K562 (cell line): ENCODE results near the gene NR1H3. TPM values are rescaled to one million over a fixed set of nuclear protein-coding genes. Genes with fewer than 3 reads are reported as not detected.

Experiments
- ATAC-seq: fragments of 200-7000 bp; cut with Tn5 transposase; 3 replicates; pipeline ENCODE4 v1.9.1; 2020; ENCODE audit warnings: moderate library complexity
- BruUV-seq: library from RNA; stranded (reverse); fragments of 400-500 nt; replicated peaks from 2 replicates; lab custom pipeline; 2021; lab: Mats Ljungman, UMichigan
- CTCF ChIA-PET: fragments of 300-600 bp; formaldehyde crosslinking; extraction: SDS; loops from one replicate; lab custom pipeline; 2021; ENCODE audit warnings: low intra/inter-chr PET ratio; lab: Yijun Ruan, JAX
- POLR2A ChIA-PET: fragments of 300-600, 350-650 bp; sonication (Branson Sonifier 250); formaldehyde crosslinking; extraction: SDS; loops from one replicate; lab custom pipeline; 2021; ENCODE audit warnings: antibody characterized with exemption, inconsistent platforms; lab: Yijun Ruan, JAX
- DNase-seq, 4 experiments: peaks; one replicate each; pipeline versions ENCODE4 v3.0.0 to v3.0.0-alpha.2; 2011 to 2018; ENCODE audit warnings: low spot score in 3 of 4, mixed read lengths in 3 of 4; ENCODE audit errors: extremely low read depth in 1 of 4
- FAIRE-seq: peaks from 2 replicates; lab custom pipeline; 2011; peaks lifted over from hg19 to GRCh38; lab: Jason Lieb, UNC
- H2AFZ ChIP-seq: 2 replicates; pipeline ENCODE4 v1.6.0; 2011; ENCODE audit warnings: low read depth, low read length, control low read depth, inconsistent platforms
- H3K27ac ChIP-seq: fragments of 200-600 bp; 3 replicates; pipeline ENCODE4 v1.8.0; 2011; ENCODE audit warnings: low read depth, mild to moderate bottlenecking, control low read depth, inconsistent platforms, low read length, moderate library complexity, mixed read lengths; ENCODE audit errors: extremely low read depth
- H3K27me3 ChIP-seq, 2 experiments: fragments of 300-600 bp in 1 of 2; 2 replicates in 1 of 2; 3 replicates in 1 of 2; pipeline versions ENCODE4 v1.6.0 to v1.8.0; 2011; ENCODE audit warnings: inconsistent platforms in 2 of 2, low read length in 2 of 2, mild to moderate bottlenecking in 1 of 2, mixed read lengths in 1 of 2, moderate library complexity in 1 of 2; ENCODE audit not compliant: control insufficient read depth in 2 of 2, insufficient read depth in 2 of 2
- H3K36me3 ChIP-seq: fragments of 300-600 bp; 3 replicates; pipeline ENCODE4 v1.8.0; 2011; ENCODE audit warnings: mild to moderate bottlenecking, low read length, inconsistent platforms; ENCODE audit not compliant: control insufficient read depth, insufficient read depth
- H3K4me1 ChIP-seq, 2 experiments: fragments of 200-600 bp in 1 of 2; replicated peaks in 1 of 2; 2 replicates in 1 of 2; 3 replicates in 1 of 2; pipeline versions ENCODE4 v1.5.1 to v1.8.0; 2011; ENCODE audit warnings: inconsistent platforms in 2 of 2, low read length in 2 of 2, mild to moderate bottlenecking in 1 of 2, mixed read lengths in 1 of 2, moderate library complexity in 1 of 2; ENCODE audit not compliant: control insufficient read depth in 2 of 2, insufficient read depth in 2 of 2
- H3K4me2 ChIP-seq: 2 replicates; pipeline ENCODE4 v1.6.1; 2011; ENCODE audit warnings: low read length, control low read depth, inconsistent platforms, mixed read lengths; ENCODE audit not compliant: insufficient read depth
- H3K4me3 ChIP-seq: fragments of 200-600 bp; sonication (generic), shearing (Covaris generic); 2 replicates; pipeline ENCODE4 v1.5.1; 2016; ENCODE audit warnings: control low read depth, inconsistent platforms
- H3K79me2 ChIP-seq: fragments of 200-600 bp; 3 replicates; pipeline ENCODE4 v1.8.0; 2011; ENCODE audit warnings: low read length, inconsistent platforms; ENCODE audit not compliant: control insufficient read depth, insufficient read depth
- H3K9ac ChIP-seq, 2 experiments: 2 replicates each; pipeline versions ENCODE4 v1.6.0 to v1.6.1; 2011; ENCODE audit warnings: low read depth in 2 of 2, low read length in 2 of 2, control low read depth in 1 of 2, inconsistent platforms in 1 of 2, mild to moderate bottlenecking in 1 of 2, mixed read lengths in 1 of 2; ENCODE audit not compliant: insufficient read depth in 1 of 2
- H3K9me1 ChIP-seq: one replicate; pipeline ENCODE4 v1.6.0; 2011; ENCODE audit warnings: inconsistent platforms, mild to moderate bottlenecking, low read length, moderate library complexity; ENCODE audit not compliant: control insufficient read depth, insufficient read depth
- H3K9me3 ChIP-seq: replicated peaks from 2 replicates; pipeline ENCODE4 v1.5.1; 2011; ENCODE audit warnings: low read depth, low read length, inconsistent platforms; ENCODE audit not compliant: control insufficient read depth, insufficient read depth
- H4K20me1 ChIP-seq: replicated peaks from 2 replicates; pipeline ENCODE4 v1.6.1; 2011; ENCODE audit warnings: low read length, inconsistent platforms, mixed read lengths; ENCODE audit not compliant: control insufficient read depth, insufficient read depth
- CUX1 ChIP-seq: fragments of 200-800 bp; sonication (Bioruptor generic); IDR thresholded peaks from 2 replicates; pipeline ENCODE4 v1.6.1; 2016; ENCODE audit warnings: missing genetic modification characterization, missing compliant biosample characterization
- FOXJ2 ChIP-seq: fragments of 200-800 bp; sonication (Bioruptor generic); IDR thresholded peaks from 2 replicates; pipeline ENCODE4 v1.6.1; 2016; ENCODE audit warnings: missing genetic modification characterization, missing compliant biosample characterization
- NFIC ChIP-seq: fragments of 450-650 bp; IDR thresholded peaks from 2 replicates; pipeline ENCODE4 v1.6.1; 2017; ENCODE audit warnings: mild to moderate bottlenecking, inconsistent platforms
- NR2C1 ChIP-seq, 2 experiments: fragments of 450-650 bp; IDR thresholded peaks; 2 replicates each; pipeline ENCODE4 v1.6.1; 2017; ENCODE audit warnings: mild to moderate bottlenecking in 2 of 2, antibody characterized with exemption in 1 of 2, inconsistent platforms in 1 of 2, missing compliant biosample characterization in 1 of 2, missing genetic modification characterization in 1 of 2
- ZBTB11 ChIP-seq, 3 experiments: fragments of 200-800 bp in 1 of 3; fragments of 250-450 bp in 1 of 3; fragments of 450-650 bp in 1 of 3; sonication (Bioruptor Pico) in 1 of 3; sonication (Bioruptor generic) in 1 of 3; formaldehyde crosslinking in 1 of 3; IDR thresholded peaks; 2 replicates each; pipeline versions ENCODE4 v1.6.1 to v1.8.0; 2016 to 2022; ENCODE audit warnings: mild to moderate bottlenecking in 2 of 3, missing genetic modification characterization in 2 of 3, missing compliant biosample characterization in 1 of 3, moderate library complexity in 1 of 3
- ZNF444 ChIP-seq: fragments of 250-450 bp; sonication (Bioruptor Pico); IDR thresholded peaks from 2 replicates; pipeline ENCODE4 v1.4.0; 2020; ENCODE audit warnings: mild to moderate bottlenecking, moderate library complexity
- ZNF584 ChIP-seq: fragments of 200-800 bp; sonication (Bioruptor generic); IDR thresholded peaks from 2 replicates; pipeline ENCODE4 v1.6.1; 2016; ENCODE audit warnings: low read depth, mild to moderate bottlenecking, missing genetic modification characterization, missing compliant biosample characterization
- WGBS: fragments of 100-300 bp; shearing (Covaris generic); methylation state at CpG from one replicate; pipeline ENCODE4 v1.1.6; 2016; ENCODE audit warnings: low coverage, mixed read lengths; ENCODE audit not compliant: insufficient coverage; ENCODE audit errors: missing lambda C conversion rate; 5-methylcytosine and 5-hydroxymethylcytosine counted together
- in situ Hi-C: fragments of 300-500 bp; cut with MboI; formaldehyde crosslinking; loops from 4 replicates; pipeline ENCODE4 v1.15.0; 2018; ENCODE audit warnings: inconsistent platforms, mixed read lengths
- intact Hi-C: fragments of 100-400 bp; cut with micrococcal nuclease; formaldehyde crosslinking; loops from 2 replicates; pipeline ENCODE4 v1.14.2; 2022
- polyA plus RNA-seq, 8 experiments: library from polyadenylated mRNA; depleted of rRNA in 4 of 8; stranded (reverse) in 5 of 8; unstranded in 3 of 8; fragments of >200 nt; fragmentation: Nextera tagmentation in 2 of 8; fragmentation: Illumina TruSeq in 1 of 8; extraction: Ambion mirVana in 2 of 8; extraction: Trizol in 1 of 8; gene quantifications; 2 replicates each; pipeline versions ENCODE4 v1.2.1 to v1.2.3, GENCODE V29; 2011 to 2014; ENCODE audit warnings: inconsistent platforms in 1 of 8, missing spikeins in 1 of 8
- total RNA-seq, 7 experiments: library from RNA; depleted of rRNA in 6 of 7; stranded (reverse); fragments of >200 nt in 6 of 7; fragmentation: Illumina TruSeq in 2 of 7; extraction: Trizol in 2 of 7; gene quantifications; 2 replicates each; pipeline versions ENCODE4 v1.2.1 to v1.2.3, GENCODE V29; 2011 to 2021; ENCODE audit warnings: low replicate concordance in 1 of 7
- TF ChIP-seq, protein P1 (sequence below): sonication (generic); formaldehyde crosslinking; IDR thresholded peaks from 2 replicates; pipeline ENCODE4 v1.9.0; 2022; ENCODE audit warnings: mild to moderate bottlenecking, missing genetic modification reagents

NR1H3 gene
- total and polyA plus RNA-seq, 9 of the 15 experiments (the other 6 are each of a cell fraction or from before 2014, with no cell fraction given): 8.2 to 26.0 (median 11.9) TPM

DNA sequence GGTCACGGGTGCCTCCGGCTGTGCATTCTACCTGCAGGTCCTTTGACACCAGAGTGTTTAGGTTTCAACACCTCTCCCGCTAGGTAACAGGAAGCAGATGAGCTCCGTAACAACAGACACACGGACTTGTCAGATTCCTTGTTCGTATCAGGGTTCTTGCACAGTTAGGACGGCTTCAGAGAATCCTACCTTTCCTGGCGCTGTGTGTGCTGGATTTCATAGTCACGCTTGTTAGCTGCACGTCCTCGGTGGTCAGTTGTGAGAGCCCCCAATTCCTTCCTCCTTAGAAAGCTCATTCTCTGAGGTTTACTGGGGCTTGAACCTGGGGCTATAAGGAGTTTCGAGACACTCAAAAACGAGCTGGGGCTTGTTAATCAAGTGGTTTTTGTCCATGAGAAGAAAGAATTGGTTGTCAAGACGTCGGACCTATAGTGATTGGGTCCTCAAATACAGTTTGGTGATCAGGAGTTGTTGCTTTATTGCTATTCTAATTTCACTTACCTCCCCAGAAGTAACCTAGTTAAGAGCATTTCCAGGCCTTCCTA, 42.4 kb upstream of the NR1H3 start (continued):
- TF ChIP-seq ZBTB11 (CRISPR knock-in tag; IDR thresholded peaks at IDR 0.05) (no peak), ZNF584 (0 out of 2 replicates have a peak, but pooled peaks have one; percentile 37), ZNF444 (CRISPR knock-in tag) (no peak)

GRCh38 chr11:47216121-47216798, 41.5 kb upstream of the NR1H3 start:
- H2AFZ ChIP-seq: peak overlapping the region; percentile 97
- FAIRE-seq (peak; percentile 26), DNase-seq (peak in 3 of 4 experiments; percentile 25 to 53 (median 38)), ATAC-seq (peak; percentile 42)
- H3K4me2 ChIP-seq: peak overlapping the region; percentile 99
- H3K36me3 ChIP-seq: no peaks in the 10 kb centered on the region; the same call in 2 of the 3 replicates
- ChIA-PET CTCF (interaction anchor here (0.6 kb wide), 1 partner anchor 42 kb away, joined by 3 read pairs; no protein-coding TSS in a partner anchor), POLR2A (interaction anchor here (0.6 to 2.4 kb wide), 5 partner anchors 8 to 282 kb away, joined by 3 to 7 read pairs (median 4); no protein-coding TSS in a partner anchor)
- peak overlapping the region; percentile 93; the same call in 2 of the 3 replicates for H3K27ac ChIP-seq
- intact Hi-C loops: no loop called here
- peaks cover 17% of the 10 kb centered on the region; the same call in 2 of the 3 replicates for H3K79me2 ChIP-seq
- no peaks in the 10 kb centered on the region for H3K27me3 ChIP-seq
- H3K9ac ChIP-seq: peak overlapping the region; percentile 82 to 86
- peak overlapping the region; percentile 59 for H3K4me3 ChIP-seq
- H3K9me1 ChIP-seq: no peaks in the 10 kb centered on the region
- H3K4me1 ChIP-seq: peaks cover 14 to 20% of the 10 kb centered on the region in 2 experiments; a peak in 4 of 5 replicates
- no peaks in the 10 kb centered on the region for H3K9me3 ChIP-seq
- in situ Hi-C loops: no loop called here
- 13% methylated on average over 12 of the region's 12 CpGs for WGBS
- no TSS peak for BruUV-seq
- H4K20me1 ChIP-seq: no peaks in the 10 kb centered on the region; the same call in 1 of the 2 replicates
- TF ChIP-seq NR2C1 (IDR thresholded peaks at IDR 0.05) (no peak), NR2C1 (tag; IDR thresholded peaks at IDR 0.05) (no peak), FOXJ2 (no peak), NFIC (peak; percentile 46; the same call in 1 of the 2 replicates), CUX1 (CRISPR knock-in tag) (no peak)
- TF ChIP-seq, protein P1, sequence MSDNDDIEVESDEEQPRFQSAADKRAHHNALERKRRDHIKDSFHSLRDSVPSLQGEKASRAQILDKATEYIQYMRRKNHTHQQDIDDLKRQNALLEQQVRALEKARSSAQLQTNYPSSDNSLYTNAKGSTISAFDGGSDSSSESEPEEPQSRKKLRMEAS (CRISPR knock-in tag): peak; percentile 22; the same call in 1 of the 2 replicates
